HG03565 (cell line): ENCODE data around the gene PCLO.
"Not testable (repeated sequence)": the region's sequence is repeated elsewhere in the genome, so short reads cannot be mapped to it uniquely, and the experiment has no call there.

ENCODE experiments used
- ATAC-seq: cut with Tn5 transposase; IDR thresholded peaks from one replicate; pipeline ENCODE4 v1.9.1; 2021; ENCODE audit warnings: mild to moderate bottlenecking, moderate library complexity; ENCODE audit not compliant: unreplicated experiment

Gene PCLO

DNA sequence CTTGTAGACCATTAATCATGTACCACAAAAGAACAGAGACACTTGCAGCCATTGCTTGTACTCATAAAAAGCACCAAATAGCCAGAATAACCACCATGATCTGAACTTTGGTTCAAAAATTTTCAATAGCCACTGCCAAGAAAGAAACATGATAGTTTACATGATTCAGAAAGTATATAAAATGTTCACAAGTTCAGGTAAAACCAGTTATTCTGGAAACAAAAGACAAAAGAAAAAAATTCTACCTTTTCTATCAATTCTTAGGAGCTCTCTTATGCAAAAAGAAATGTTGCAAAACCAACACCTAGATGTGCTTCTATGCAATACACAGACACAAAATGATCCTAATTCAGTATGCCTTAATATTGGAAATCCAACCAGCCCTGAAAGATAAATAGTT, 108.7 kb downstream of the PCLO start:
- no peak for ATAC-seq

GRCh38 chr7:83040484-83040883, 122.2 kb downstream of the PCLO start:
- ATAC-seq, result no peak

- no peak for ATAC-seq
Observed at GRCh38 chr7:83038787-83039186, 123.9 kb downstream of the PCLO start.

GRCh38 chr7:83036721-83037380, 125.8 kb downstream of the PCLO start:
- ATAC-seq, result no peak

DNA sequence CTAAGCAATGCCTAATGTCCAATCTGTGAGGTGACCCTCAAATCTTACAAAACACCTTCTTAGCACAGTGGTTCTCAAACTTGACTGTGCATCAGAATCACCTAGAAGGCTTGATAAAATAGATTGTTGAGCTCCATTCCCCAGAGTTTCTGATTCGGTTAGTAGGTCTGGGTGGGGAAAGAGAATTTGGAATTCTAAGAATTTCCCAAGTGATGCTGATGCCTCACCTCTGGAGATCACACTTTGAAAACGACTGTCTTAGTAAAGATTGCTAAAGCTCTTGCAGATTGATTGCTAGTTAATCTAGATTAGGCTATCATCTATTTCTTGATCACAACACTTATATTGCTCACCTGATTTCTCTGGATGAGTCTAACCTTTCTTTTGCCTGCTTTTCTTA, 126.6 kb downstream of the PCLO start:
- no peak for ATAC-seq

- ATAC-seq, result no peak
Observed at GRCh38 chr7:83032195-83032594, 130.5 kb downstream of the PCLO start.

DNA sequence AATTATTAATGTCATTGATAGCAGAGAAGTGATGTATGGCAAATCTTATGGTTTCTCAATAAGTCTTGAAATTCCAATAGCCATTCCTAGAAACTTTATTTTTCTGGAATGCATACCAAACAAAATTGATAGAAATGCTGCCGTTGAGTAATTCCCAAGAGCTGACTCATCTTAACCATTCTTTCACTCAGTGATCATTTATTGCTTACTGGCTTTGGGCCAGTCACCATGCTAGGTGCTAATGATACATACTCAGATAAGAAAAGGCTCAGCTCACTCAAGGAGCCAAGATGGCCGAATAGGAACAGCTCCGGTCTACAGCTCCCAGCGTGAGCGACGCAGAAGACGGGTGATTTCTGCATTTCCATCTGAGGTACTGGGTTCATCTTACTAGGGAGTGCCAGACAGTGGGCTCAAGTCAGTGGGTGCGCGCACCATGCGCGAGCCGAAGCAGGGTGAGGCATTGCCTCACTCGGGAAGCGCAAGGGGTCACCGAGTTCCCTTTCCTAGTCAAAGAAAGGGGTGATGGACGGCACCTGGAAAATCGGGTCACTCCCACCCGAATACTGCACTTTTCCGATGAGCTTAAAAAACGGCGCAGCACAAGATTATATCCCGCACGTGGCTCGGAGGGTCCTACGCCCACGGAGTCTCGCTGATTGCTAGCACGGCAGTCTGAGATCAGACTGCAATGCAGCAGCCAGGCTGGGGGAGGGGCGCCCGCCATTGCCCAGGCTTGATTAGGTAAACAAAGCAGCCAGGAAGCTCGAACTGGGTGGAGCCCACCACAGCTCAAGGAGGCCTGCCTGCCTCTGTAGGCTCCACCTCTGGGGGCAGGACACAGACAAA, 138.6 kb downstream of the PCLO start:
- ATAC-seq, result not testable (repeated sequence)

GRCh38 chr7:83021032-83021431, 141.7 kb downstream of the PCLO start:
- no peak for ATAC-seq

DNA sequence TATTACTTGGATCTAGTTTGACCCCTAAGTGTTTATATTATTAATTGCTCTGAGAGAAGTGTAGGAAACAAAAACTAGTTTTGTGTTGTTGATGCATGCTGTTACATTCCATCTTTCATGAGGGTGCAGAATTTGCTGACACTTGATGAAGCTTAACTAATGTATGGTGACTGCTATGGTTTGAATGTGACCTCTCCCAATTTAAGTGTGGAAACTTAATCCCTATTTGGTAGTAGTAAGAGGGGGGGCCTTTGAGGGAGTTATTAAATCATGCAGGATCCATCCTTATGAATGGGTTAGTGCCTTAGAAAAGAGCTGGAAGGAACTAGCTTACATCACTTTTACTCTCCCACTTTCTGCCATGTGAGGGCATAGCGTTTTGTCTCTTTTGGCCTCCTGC, 142.5 kb downstream of the PCLO start:
- no peak for ATAC-seq

DNA sequence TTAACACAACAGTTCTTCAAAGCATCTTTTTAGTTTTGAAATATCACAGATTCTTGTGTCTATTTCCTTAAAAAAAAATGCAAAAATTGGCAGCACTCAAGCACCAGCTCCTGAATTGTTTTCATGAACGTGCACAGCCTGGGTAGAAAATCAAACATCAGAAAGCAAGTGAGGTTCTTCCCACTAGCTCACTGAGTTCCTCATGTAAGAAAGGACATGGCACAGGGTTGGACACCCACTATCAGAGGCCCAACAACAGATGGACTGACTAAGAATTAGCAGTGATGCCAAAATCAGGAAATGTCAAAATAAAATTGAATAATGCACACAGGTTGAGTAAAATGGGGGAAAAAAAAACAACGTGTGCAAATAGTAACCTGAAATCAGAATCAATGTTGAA, 146.8 kb downstream of the PCLO start:
- ATAC-seq, result no peak

GRCh38 chr7:83014546-83014945, 148.1 kb downstream of the PCLO start:
- ATAC-seq, result no peak

DNA sequence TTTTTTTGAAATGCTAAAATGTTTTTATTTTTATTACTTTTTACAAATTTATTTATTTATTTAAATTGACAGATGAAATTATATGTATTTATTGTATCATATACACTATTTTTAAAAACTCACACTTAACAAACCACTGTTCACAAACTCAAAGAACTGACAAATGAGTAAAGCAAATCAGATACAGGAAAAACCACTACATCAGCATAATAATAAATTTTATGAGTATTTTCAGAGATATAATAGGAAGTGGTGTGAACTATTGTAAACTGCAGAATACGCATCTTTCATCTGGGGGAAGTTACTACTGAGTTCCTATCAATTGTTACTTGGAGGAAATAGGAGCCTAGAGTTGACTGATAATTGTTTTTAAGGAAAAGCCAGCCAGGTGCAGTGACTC, 150.7 kb downstream of the PCLO start:
- ATAC-seq, result no peak

GRCh38 chr7:83005410-83005809, 157.3 kb downstream of the PCLO start:
- no peak for ATAC-seq

GRCh38 chr7:83001362-83002040, 161.2 kb downstream of the PCLO start:
- ATAC-seq, result no peak

DNA sequence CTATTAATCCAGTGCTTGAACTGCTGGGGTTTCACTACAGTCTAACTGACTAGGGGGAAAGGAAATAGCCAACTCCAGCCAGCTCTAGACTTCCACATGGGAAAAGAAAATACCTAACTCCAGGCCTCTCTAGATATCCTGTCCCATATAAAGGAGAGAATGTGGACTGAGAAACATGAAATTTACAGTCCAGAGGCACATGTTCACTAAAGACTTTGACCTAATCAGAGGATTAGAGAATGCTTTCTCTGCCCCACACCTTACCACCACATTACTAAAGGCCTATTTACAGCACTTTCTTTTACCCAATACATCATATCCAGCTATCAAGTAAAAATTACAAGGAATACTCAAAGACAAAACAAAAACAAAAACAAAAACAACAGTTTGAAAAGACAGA, 164.2 kb downstream of the PCLO start:
- ATAC-seq, result no peak

GRCh38 chr7:82985144-82985802, 177.4 kb downstream of the PCLO start:
- no peak for ATAC-seq

DNA sequence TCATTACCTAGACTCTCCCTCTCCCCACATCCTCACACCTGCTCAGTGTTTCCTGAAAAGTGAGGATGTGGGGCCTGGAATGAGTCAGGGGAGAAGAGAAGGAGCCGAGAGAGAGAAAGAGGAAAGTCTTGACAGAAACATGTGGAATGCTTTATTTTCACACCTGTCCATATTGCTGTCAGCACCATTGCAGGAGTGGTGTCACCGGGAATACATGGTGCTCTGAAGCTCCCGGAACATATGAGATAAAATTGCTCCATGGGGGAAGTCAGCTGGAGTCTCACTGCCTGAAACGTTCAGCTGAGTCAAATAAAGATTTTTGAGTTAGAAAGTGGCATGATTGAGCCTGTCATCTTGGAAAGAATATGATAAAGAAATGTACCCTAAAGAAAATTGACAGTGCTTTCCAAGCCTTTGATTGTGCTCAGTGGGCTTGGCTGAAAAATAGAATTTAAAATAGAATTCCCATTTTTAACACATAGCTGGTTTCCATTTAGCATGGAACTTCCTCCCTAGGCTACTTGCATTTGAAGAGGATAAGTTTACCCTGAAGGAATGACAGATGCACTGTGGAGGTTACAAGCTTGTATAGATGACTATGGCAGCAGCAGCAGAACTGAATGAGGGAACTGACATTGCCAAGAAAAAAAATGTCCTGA, 182.4 kb downstream of the PCLO start:
- no peak for ATAC-seq

- no peak for ATAC-seq
Observed at GRCh38 chr7:82975811-82976468, 186.7 kb downstream of the PCLO start.

DNA sequence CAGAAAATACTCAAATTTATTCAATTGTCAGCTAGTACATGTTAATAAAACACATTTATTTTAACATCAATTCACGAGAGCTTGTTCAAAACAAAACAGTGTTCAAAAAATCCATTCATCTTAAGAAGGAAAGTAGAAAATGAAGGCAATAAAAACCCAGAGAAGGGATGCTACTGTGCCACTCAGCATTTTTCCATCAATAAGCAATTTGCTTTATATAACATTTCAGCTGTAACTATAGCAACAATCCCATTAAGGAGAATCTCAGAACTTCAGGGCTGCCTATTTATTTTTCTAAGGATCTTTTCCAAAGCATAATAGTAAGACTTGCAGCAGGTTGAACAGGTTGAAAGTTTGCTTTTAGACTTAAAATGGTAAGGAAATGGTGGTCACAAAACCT, 190.5 kb downstream of the PCLO start:
- no peak for ATAC-seq
